ENCODE results near the gene ZSWIM6.

The ZSWIM6 gene

GRCh38 chr5:61307611-61308010 lies 24.4 kb upstream of the ZSWIM6 start:
- no peak for DNase-seq

- DNase-seq, result no peak
Measured at GRCh38 chr5:61308712-61309111, 23.3 kb upstream of the ZSWIM6 start.

- DNase-seq, result no peak
Measured at GRCh38 chr5:61309115-61309514, 22.9 kb upstream of the ZSWIM6 start.

- no peak for DNase-seq
Measured at GRCh38 chr5:61311056-61311610, 20.9 kb upstream of the ZSWIM6 start.

- DNase-seq, result no peak
Measured at GRCh38 chr5:61311836-61312808, 19.9 kb upstream of the ZSWIM6 start.

GRCh38 chr5:61313960-61314681 lies 17.9 kb upstream of the ZSWIM6 start:
- DNase-seq, result no peak

- no peak for DNase-seq
Measured at GRCh38 chr5:61318376-61318775, 13.7 kb upstream of the ZSWIM6 start.

GRCh38 chr5:61319388-61320146 lies 12.5 kb upstream of the ZSWIM6 start:
- no peak for DNase-seq

GRCh38 chr5:61320860-61321259 lies 11.2 kb upstream of the ZSWIM6 start:
- no peak for DNase-seq

- no peak for DNase-seq
Measured at GRCh38 chr5:61321669-61322068, 10.4 kb upstream of the ZSWIM6 start.

- DNase-seq, result no peak
Measured at GRCh38 chr5:61322738-61323725, 9.0 kb upstream of the ZSWIM6 start.

GRCh38 chr5:61327760-61328753 lies 4.0 kb upstream of the ZSWIM6 start:
- no peak for DNase-seq

GRCh38 chr5:61328791-61329549 lies 3.1 kb upstream of the ZSWIM6 start:
- DNase-seq, result no peak

GRCh38 chr5:61329550-61330128 lies 2.4 kb upstream of the ZSWIM6 start:
- DNase-seq, result no peak

GRCh38 chr5:61330341-61330844 lies 1.7 kb upstream of the ZSWIM6 start:
- DNase-seq, result no peak

- peak; percentile 52 for DNase-seq
Measured at GRCh38 chr5:61330845-61331406, 1.1 kb upstream of the ZSWIM6 start.

GRCh38 chr5:61332358-61332749 lies 296 bp downstream of the ZSWIM6 start:
- peak; percentile 38 for DNase-seq

GRCh38 chr5:61332851-61333320 lies 828 bp downstream of the ZSWIM6 start:
- peak; percentile 28 for DNase-seq
